GM19455 (cell line): ENCODE data around the gene CLUH.
A peak's percentile ranks its signal among the peaks of the same experiment; 100 is the strongest.

Experiments
- ATAC-seq: cut with Tn5 transposase; IDR thresholded peaks from one replicate; pipeline ENCODE4 v1.9.1; 2021; ENCODE audit not compliant: unreplicated experiment

Gene CLUH

DNA sequence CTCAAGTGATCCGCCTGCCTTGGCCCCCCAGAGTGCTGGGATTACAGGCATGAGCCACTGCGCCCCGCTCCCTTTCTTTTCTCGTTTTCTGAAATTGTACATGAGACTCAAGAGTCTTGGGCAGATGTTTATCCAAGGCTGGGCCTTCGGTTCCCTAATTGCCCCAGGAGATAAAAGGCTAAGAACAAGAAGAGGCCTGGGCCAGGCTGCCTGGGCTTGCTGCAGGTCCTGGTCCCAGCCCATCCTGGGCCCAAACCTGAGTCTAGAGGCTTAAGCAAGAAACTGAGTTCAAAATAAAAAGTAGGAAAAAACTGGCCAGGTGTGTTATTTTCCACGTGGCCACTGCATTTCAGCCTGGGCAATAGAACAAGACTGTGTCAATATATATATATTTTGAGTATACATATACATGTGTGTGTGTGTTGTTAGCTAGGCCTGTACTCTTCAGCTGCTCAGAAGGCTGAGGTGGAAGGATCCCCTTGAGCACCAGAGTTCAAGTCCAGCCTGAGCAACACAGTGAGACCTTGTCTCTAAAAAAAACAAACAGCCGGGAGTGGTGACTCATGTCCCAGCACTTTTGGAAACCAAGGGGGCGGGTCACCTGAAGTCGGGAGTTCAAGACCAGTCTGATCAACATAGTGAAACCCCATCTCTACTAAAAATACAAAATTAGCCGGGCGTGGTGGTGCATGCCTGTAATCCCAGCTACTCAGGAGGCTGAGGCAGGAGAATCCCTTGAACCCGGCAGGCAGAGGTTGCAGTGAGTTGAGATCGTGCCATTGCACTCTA lies 6.8 kb upstream of the CLUH start:
- ATAC-seq = no peak

DNA sequence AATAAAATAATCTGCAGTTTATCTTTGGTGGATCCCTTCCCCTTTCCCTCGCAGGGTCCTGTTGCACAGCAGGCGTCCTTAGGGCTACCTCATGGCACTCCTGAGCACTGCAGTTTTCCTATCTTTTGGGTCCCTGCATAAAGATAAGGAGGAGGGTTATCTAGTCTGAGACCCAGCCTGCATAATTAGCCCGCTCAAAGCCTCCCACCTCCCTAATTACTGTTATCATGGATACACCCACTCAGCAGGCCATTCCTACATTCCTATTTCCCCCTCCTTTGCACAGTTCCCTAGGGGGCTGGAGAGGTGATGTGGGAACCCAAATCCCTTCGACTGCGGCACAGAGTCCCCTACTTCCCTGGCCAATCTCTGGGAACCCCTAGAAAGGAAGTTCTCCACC lies 5.1 kb upstream of the CLUH start:
- no peak for ATAC-seq

- no peak for ATAC-seq
Measured at GRCh38 chr17:2713881-2714280, 2.3 kb upstream of the CLUH start.

- no peak for ATAC-seq
Measured at GRCh38 chr17:2712300-2713043, 908 bp upstream of the CLUH start.

GRCh38 chr17:2710803-2711607 lies 559 bp downstream of the CLUH start:
- peak; percentile 7 for ATAC-seq

GRCh38 chr17:2710071-2710802 lies 1.3 kb downstream of the CLUH start:
- no peak for ATAC-seq

DNA sequence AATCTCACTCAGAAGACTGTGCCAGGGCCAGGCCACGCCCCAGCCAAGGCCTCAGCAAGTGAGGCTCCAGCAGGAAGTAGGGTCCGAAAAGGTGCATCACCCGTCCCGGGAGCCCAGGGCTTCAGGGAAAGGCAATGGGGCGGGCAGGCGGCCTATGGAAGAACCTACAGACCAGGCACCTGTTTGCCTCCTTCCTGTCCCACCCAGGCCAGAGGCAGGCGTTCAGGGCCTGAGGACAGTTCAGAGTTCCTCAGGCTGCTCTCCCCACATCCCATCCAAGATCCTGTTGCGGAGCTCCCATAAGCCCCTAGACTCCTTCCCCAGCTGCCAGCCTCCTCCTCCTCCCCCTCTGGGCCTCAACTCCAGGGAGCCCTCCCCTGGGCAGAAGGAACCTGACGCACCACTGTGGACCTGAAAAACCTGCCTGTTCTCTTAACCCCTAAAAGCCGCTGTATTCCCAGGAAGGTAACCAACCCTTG lies 2.3 kb downstream of the CLUH start:
- no peak for ATAC-seq

- ATAC-seq = no peak
Measured at GRCh38 chr17:2708585-2709182, 2.9 kb downstream of the CLUH start.

GRCh38 chr17:2707721-2708584 lies 3.6 kb downstream of the CLUH start:
- ATAC-seq = no peak

DNA sequence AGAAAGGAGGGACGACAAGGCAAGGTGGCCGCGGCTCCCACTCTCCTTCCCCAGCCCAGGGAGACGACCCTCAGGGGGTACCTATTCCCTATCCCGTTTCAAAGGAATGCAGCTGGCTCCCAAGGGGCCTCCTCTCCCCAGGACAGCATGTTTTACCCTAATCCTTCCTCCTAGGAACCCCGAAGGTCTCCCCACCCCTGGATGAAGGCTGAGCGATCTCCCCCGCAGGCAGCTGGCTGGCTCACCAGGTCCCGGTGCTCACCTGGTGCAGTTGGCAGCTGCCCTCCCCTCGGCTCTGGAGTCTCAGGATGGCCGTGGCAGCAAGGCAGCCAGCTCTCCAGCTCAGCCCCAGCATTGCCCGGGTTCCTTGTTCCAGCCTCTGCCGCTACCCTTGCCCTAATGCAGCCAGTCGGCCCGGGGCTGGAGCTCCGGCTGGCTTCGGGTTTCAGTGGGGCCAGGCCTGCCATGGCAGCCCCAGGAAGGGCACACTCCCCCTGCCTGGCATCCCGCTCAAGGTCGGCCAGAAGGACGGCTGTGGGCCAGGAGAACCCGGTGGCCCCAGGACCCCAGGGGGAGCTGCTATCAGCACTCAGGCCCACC lies 4.6 kb downstream of the CLUH start:
- ATAC-seq = no peak

- ATAC-seq = no peak
Measured at GRCh38 chr17:2705888-2706795, 5.4 kb downstream of the CLUH start.

DNA sequence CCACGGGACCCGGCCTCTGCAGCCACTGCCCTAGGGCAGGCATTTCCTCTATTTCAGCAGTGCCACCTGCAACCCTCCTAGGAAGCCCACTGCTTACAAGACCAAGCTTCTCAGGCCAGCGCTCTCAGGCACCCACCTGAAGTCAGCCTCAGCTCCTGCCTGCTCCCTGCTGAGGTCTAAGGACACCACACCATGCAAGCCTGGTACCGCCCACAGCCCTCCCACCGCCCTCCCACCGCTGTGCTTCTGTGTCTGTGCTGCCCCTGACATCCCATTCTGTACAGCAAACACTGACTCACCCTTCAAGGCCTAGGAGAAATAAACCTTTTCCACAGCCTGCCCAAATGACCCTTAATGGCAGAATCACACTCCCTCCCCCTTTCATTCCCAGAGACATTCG lies 6.3 kb downstream of the CLUH start:
- no peak for ATAC-seq

- ATAC-seq = no peak
Measured at GRCh38 chr17:2704890-2705248, 6.7 kb downstream of the CLUH start.

- no peak for ATAC-seq
Measured at GRCh38 chr17:2704031-2704889, 7.3 kb downstream of the CLUH start.

DNA sequence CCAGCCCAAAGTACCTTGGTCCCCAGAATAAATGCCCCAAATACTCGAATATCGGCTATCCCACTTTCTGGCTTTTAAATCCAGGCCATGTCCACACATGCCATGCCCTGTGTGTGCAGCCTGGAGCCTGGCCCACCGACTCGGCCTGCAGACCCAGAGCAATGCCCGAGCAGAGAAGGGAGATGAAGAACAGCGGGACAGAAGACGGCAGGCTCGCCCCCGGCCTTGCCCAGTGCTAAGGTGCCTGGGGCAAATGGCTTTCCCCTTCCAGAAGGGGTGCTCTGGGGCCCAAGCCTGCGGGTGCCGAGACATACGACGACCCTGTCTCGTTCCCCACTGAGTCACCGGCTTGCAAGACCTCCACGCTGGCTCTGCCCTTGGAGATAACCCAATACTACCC lies 8.0 kb downstream of the CLUH start:
- no peak for ATAC-seq

DNA sequence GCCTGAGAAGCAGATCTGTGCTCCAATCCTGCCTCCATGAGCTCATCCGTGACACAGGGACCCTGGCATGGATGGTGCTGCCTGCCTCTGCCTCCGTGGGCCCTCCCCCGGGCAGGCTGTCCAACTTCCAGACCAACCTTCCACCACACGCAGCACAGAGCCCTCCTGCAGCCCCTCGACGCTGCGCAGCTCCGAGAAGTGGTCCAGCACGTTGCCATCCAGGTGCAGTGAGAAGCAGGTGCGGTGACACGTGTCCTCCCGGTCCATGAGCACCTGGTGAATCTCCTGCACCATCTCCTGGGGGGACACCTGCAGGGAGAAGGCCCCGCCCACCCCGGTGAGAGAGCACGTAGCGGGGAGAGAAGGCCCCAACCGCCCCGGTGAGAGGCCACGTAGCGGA lies 8.4 kb downstream of the CLUH start:
- no peak for ATAC-seq
